ENCODE results near the gene EPRS1. TPM values are rescaled to one million over a fixed set of nuclear protein-coding genes. Genes with fewer than 3 reads are reported as not detected.

Gene EPRS1
- total and polyA plus RNA-seq, 9 of the 15 experiments (the other 6 are each of a cell fraction or from before 2014, with no cell fraction given): 129 to 291 (median 248) TPM

- no peak for TF ChIP-seq CLOCK (CRISPR knock-in tag; IDR thresholded peaks at IDR 0.05; ENCODE audit: borderline replicate concordance)
Observed at GRCh38 chr1:220077887-220078286, 31.6 kb upstream of the EPRS1 start (continued).

GRCh38 chr1:220076861-220077762, 30.8 kb upstream of the EPRS1 start:
- Histone ChIP-seq H4K20me1 (replicated peaks; ENCODE audit: control insufficient read depth, insufficient read depth, low read length) (no peaks in the 10 kb centered on the region), H3K27ac (ENCODE audit: extremely low read depth, low read depth, low read length) (no peak overlapping the region), H3K9ac (ENCODE audit: insufficient read depth in 1 of 2, low read depth in 2 of 2, low read length in 2 of 2) (no peak overlapping the region), H3K4me3 (no peak overlapping the region), H3K27me3 (ENCODE audit: control insufficient read depth in 2 of 2, insufficient read depth in 2 of 2, low read length in 2 of 2) (no peaks in the 10 kb centered on the region), H3K36me3 (ENCODE audit: control insufficient read depth, insufficient read depth, low read length) (peaks cover 24% of the 10 kb centered on the region), H3K4me1 (replicated peaks in 1 of 2; ENCODE audit: control insufficient read depth in 2 of 2, insufficient read depth in 2 of 2, low read length in 2 of 2) (no peaks in the 10 kb centered on the region), H3K4me2 (ENCODE audit: insufficient read depth, low read length) (no peak overlapping the region), H3K79me2 (ENCODE audit: control insufficient read depth, insufficient read depth, low read length) (no peaks in the 10 kb centered on the region), H2AFZ (ENCODE audit: low read depth, low read length) (no peak overlapping the region), H3K9me3 (replicated peaks; ENCODE audit: control insufficient read depth, insufficient read depth, low read depth, low read length) (no peaks in the 10 kb centered on the region), H3K9me1 (ENCODE audit: control insufficient read depth, insufficient read depth, low read length) (no peaks in the 10 kb centered on the region)
- intact Hi-C loops (cut with micrococcal nuclease) (no loop called here), in situ Hi-C loops (cut with MboI) (no loop called here)
- ChIA-PET POLR2A (no interaction called here), CTCF (ENCODE audit: low intra/inter-chr PET ratio) (no interaction called here)
- no peak for ATAC-seq
- no TSS peak for BruUV-seq (replicated peaks)
- FAIRE-seq: no peak
- no peak for TF ChIP-seq YY1 (IDR thresholded peaks at IDR 0.05; ENCODE audit: borderline replicate concordance in 1 of 3, control insufficient read depth in 1 of 3, extremely low read depth in 1 of 3, insufficient read depth in 3 of 3, insufficient read length in 1 of 3, insufficient replicate concordance in 2 of 3, low read depth in 1 of 3, low read length in 2 of 3)
- no peak for TF ChIP-seq ZNF280A (IDR thresholded peaks at IDR 0.05; ENCODE audit: low read depth, partially characterized antibody)
- TF ChIP-seq ZNF121 (CRISPR knock-in tag; conservative IDR thresholded peaks at IDR 0.05): peak; percentile 74
- no peak for TF ChIP-seq CCAR2 (IDR thresholded peaks at IDR 0.05; ENCODE audit: low read depth, low read length)
- no peak for TF ChIP-seq ZNF431 (CRISPR knock-in tag; IDR thresholded peaks at IDR 0.05)
- no peak for TF ChIP-seq POLR2AphosphoS2 (IDR thresholded peaks at IDR 0.05; ENCODE audit: low read length)
- peak in 1 of 4 experiments; percentile 26 for DNase-seq (ENCODE audit: extremely low read depth in 1 of 4, low spot score in 3 of 4)
- 85% methylated on average over 4 of the region's 4 CpGs for WGBS (ENCODE audit: insufficient coverage, low coverage, missing lambda C conversion rate)
